SK-N-DZ (cell line): ENCODE measurements around the gene CENPP.
"Not testable (repeated sequence)": the region's sequence is repeated elsewhere in the genome, so short reads cannot be mapped to it uniquely, and the experiment has no call there.

Experiments used
- DNase-seq: peaks from one replicate; pipeline ENCODE4 v3.0.0-alpha.2; 2015; ENCODE audit warnings: low spot score

Gene CENPP

GRCh38 chr9:92378865-92379560 lies 53.3 kb downstream of the CENPP start:
- no peak for DNase-seq

- no peak for DNase-seq
Observed at GRCh38 chr9:92380603-92381002, 54.9 kb downstream of the CENPP start.

GRCh38 chr9:92381775-92382174 lies 56.0 kb downstream of the CENPP start:
- no peak for DNase-seq

- no peak for DNase-seq
Observed at GRCh38 chr9:92384375-92384774, 58.6 kb downstream of the CENPP start.

- no peak for DNase-seq
Observed at GRCh38 chr9:92385001-92385400, 59.2 kb downstream of the CENPP start.

GRCh38 chr9:92385477-92385876 lies 59.7 kb downstream of the CENPP start:
- no peak for DNase-seq

- no peak for DNase-seq
Observed at GRCh38 chr9:92385953-92386352, 60.2 kb downstream of the CENPP start.

- DNase-seq: no peak
Observed at GRCh38 chr9:92392690-92393089, 66.9 kb downstream of the CENPP start.

GRCh38 chr9:92393686-92394085 lies 67.9 kb downstream of the CENPP start:
- DNase-seq: no peak

GRCh38 chr9:92395617-92396016 lies 69.9 kb downstream of the CENPP start:
- no peak for DNase-seq

- no peak for DNase-seq
Observed at GRCh38 chr9:92397853-92398252, 72.1 kb downstream of the CENPP start.

- DNase-seq: no peak
Observed at GRCh38 chr9:92402360-92402759, 76.6 kb downstream of the CENPP start.

GRCh38 chr9:92402826-92403745 lies 77.3 kb downstream of the CENPP start:
- DNase-seq: no peak

- DNase-seq: no peak
Observed at GRCh38 chr9:92404042-92404836, 78.5 kb downstream of the CENPP start, which contains the start of gene OGN. Gene OGN, minus strand, starts transcription at chr9:92404578. Its CDS starts 1,171 bp downstream, at chr9:92403407.

- DNase-seq: no peak
Observed at GRCh38 chr9:92405818-92406217, 80.1 kb downstream of the CENPP start.

- DNase-seq: no peak
Observed at GRCh38 chr9:92406477-92406876, 80.7 kb downstream of the CENPP start.

- no peak for DNase-seq
Observed at GRCh38 chr9:92407818-92408217, 82.1 kb downstream of the CENPP start.

GRCh38 chr9:92408747-92409478 lies 83.2 kb downstream of the CENPP start:
- no peak for DNase-seq

GRCh38 chr9:92411157-92411556 lies 85.4 kb downstream of the CENPP start:
- DNase-seq: not testable (repeated sequence)

GRCh38 chr9:92414566-92414965 lies 88.8 kb downstream of the CENPP start:
- no peak for DNase-seq
